ENCODE measurements around the gene ERC2.

Gene ERC2

GRCh38 chr3:55648591-55649318 lies 819.5 kb downstream of the ERC2 start:
- no peaks in the 10 kb centered on the region for H3K36me3 ChIP-seq (ENCODE audit: insufficient read depth, low read length)
- no peaks in the 10 kb centered on the region for H3K4me1 ChIP-seq (ENCODE audit: control insufficient read depth, insufficient read depth, low read length, unreplicated experiment)
- no peak overlapping the region for H3K4me3 ChIP-seq (ENCODE audit: low read depth, low read length)
- no peak overlapping the region for H3K27ac ChIP-seq (ENCODE audit: low read depth, low read length)
- H3K79me2 ChIP-seq (ENCODE audit: control insufficient read depth, insufficient read depth, low read length, unreplicated experiment) = no peaks in the 10 kb centered on the region
- no peak overlapping the region for H2AFZ ChIP-seq (ENCODE audit: low read length, unreplicated experiment)
- no peaks in the 10 kb centered on the region; the same call in 1 of the 2 replicates for H3K27me3 ChIP-seq (ENCODE audit: insufficient read depth, low read length)

- Histone ChIP-seq H3K27me3 (ENCODE audit: insufficient read depth, low read length) (no peaks in the 10 kb centered on the region; the same call in 1 of the 2 replicates), H3K36me3 (ENCODE audit: insufficient read depth, low read length) (no peaks in the 10 kb centered on the region), H3K4me3 (ENCODE audit: low read depth, low read length) (no peak overlapping the region), H3K79me2 (ENCODE audit: control insufficient read depth, insufficient read depth, low read length, unreplicated experiment) (no peaks in the 10 kb centered on the region), H3K27ac (ENCODE audit: low read depth, low read length) (no peak overlapping the region), H3K4me1 (ENCODE audit: control insufficient read depth, insufficient read depth, low read length, unreplicated experiment) (no peaks in the 10 kb centered on the region), H2AFZ (ENCODE audit: low read length, unreplicated experiment) (no peak overlapping the region)
Measured at GRCh38 chr3:55647670-55648069, 820.6 kb downstream of the ERC2 start.

- Histone ChIP-seq H3K4me3 (ENCODE audit: low read depth, low read length) (no peak overlapping the region), H2AFZ (ENCODE audit: low read length, unreplicated experiment) (no peak overlapping the region), H3K27ac (ENCODE audit: low read depth, low read length) (no peak overlapping the region), H3K36me3 (ENCODE audit: insufficient read depth, low read length) (no peaks in the 10 kb centered on the region), H3K27me3 (ENCODE audit: insufficient read depth, low read length) (no peaks in the 10 kb centered on the region; the same call in 1 of the 2 replicates), H3K79me2 (ENCODE audit: control insufficient read depth, insufficient read depth, low read length, unreplicated experiment) (no peaks in the 10 kb centered on the region), H3K4me1 (ENCODE audit: control insufficient read depth, insufficient read depth, low read length, unreplicated experiment) (no peaks in the 10 kb centered on the region)
Measured at GRCh38 chr3:55647063-55647462, 821.2 kb downstream of the ERC2 start.

GRCh38 chr3:55646121-55646520 lies 822.1 kb downstream of the ERC2 start:
- Histone ChIP-seq H3K79me2 (ENCODE audit: control insufficient read depth, insufficient read depth, low read length, unreplicated experiment) (no peaks in the 10 kb centered on the region), H3K4me1 (ENCODE audit: control insufficient read depth, insufficient read depth, low read length, unreplicated experiment) (no peaks in the 10 kb centered on the region), H3K27ac (ENCODE audit: low read depth, low read length) (no peak overlapping the region), H3K36me3 (ENCODE audit: insufficient read depth, low read length) (no peaks in the 10 kb centered on the region), H3K27me3 (ENCODE audit: insufficient read depth, low read length) (no peaks in the 10 kb centered on the region; the same call in 1 of the 2 replicates), H2AFZ (ENCODE audit: low read length, unreplicated experiment) (no peak overlapping the region), H3K4me3 (ENCODE audit: low read depth, low read length) (no peak overlapping the region)

GRCh38 chr3:55645422-55645821 lies 822.8 kb downstream of the ERC2 start:
- Histone ChIP-seq H3K79me2 (ENCODE audit: control insufficient read depth, insufficient read depth, low read length, unreplicated experiment) (no peaks in the 10 kb centered on the region), H2AFZ (ENCODE audit: low read length, unreplicated experiment) (no peak overlapping the region), H3K36me3 (ENCODE audit: insufficient read depth, low read length) (no peaks in the 10 kb centered on the region), H3K4me3 (ENCODE audit: low read depth, low read length) (no peak overlapping the region), H3K4me1 (ENCODE audit: control insufficient read depth, insufficient read depth, low read length, unreplicated experiment) (no peaks in the 10 kb centered on the region), H3K27me3 (ENCODE audit: insufficient read depth, low read length) (no peaks in the 10 kb centered on the region; the same call in 1 of the 2 replicates), H3K27ac (ENCODE audit: low read depth, low read length) (no peak overlapping the region)

- no peak overlapping the region for H3K27ac ChIP-seq (ENCODE audit: low read depth, low read length)
- no peak overlapping the region for H2AFZ ChIP-seq (ENCODE audit: low read length, unreplicated experiment)
- H3K27me3 ChIP-seq (ENCODE audit: insufficient read depth, low read length) = no peaks in the 10 kb centered on the region; the same call in 1 of the 2 replicates
- no peaks in the 10 kb centered on the region for H3K36me3 ChIP-seq (ENCODE audit: insufficient read depth, low read length)
- H3K4me3 ChIP-seq (ENCODE audit: low read depth, low read length) = no peak overlapping the region
- H3K4me1 ChIP-seq (ENCODE audit: control insufficient read depth, insufficient read depth, low read length, unreplicated experiment) = no peaks in the 10 kb centered on the region
- H3K79me2 ChIP-seq (ENCODE audit: control insufficient read depth, insufficient read depth, low read length, unreplicated experiment) = no peaks in the 10 kb centered on the region
Measured at GRCh38 chr3:55643283-55643682, 825.0 kb downstream of the ERC2 start.

- no peaks in the 10 kb centered on the region for H3K4me1 ChIP-seq (ENCODE audit: control insufficient read depth, insufficient read depth, low read length, unreplicated experiment)
- H3K4me3 ChIP-seq (ENCODE audit: low read depth, low read length) = no peak overlapping the region
- no peak overlapping the region for H2AFZ ChIP-seq (ENCODE audit: low read length, unreplicated experiment)
- no peaks in the 10 kb centered on the region for H3K79me2 ChIP-seq (ENCODE audit: control insufficient read depth, insufficient read depth, low read length, unreplicated experiment)
- no peaks in the 10 kb centered on the region for H3K36me3 ChIP-seq (ENCODE audit: insufficient read depth, low read length)
- no peak overlapping the region for H3K27ac ChIP-seq (ENCODE audit: low read depth, low read length)
- H3K27me3 ChIP-seq (ENCODE audit: insufficient read depth, low read length) = no peaks in the 10 kb centered on the region
Measured at GRCh38 chr3:55641964-55642363, 826.3 kb downstream of the ERC2 start.

- H3K79me2 ChIP-seq (ENCODE audit: control insufficient read depth, insufficient read depth, low read length, unreplicated experiment) = no peaks in the 10 kb centered on the region
- no peaks in the 10 kb centered on the region for H3K27me3 ChIP-seq (ENCODE audit: insufficient read depth, low read length)
- H3K36me3 ChIP-seq (ENCODE audit: insufficient read depth, low read length) = no peaks in the 10 kb centered on the region
- no peak overlapping the region for H3K27ac ChIP-seq (ENCODE audit: low read depth, low read length)
- no peaks in the 10 kb centered on the region for H3K4me1 ChIP-seq (ENCODE audit: control insufficient read depth, insufficient read depth, low read length, unreplicated experiment)
- no peak overlapping the region for H2AFZ ChIP-seq (ENCODE audit: low read length, unreplicated experiment)
- H3K4me3 ChIP-seq (ENCODE audit: low read depth, low read length) = no peak overlapping the region
Measured at GRCh38 chr3:55639896-55640765, 828.1 kb downstream of the ERC2 start.

GRCh38 chr3:55639143-55639542 lies 829.1 kb downstream of the ERC2 start:
- Histone ChIP-seq H3K27me3 (ENCODE audit: insufficient read depth, low read length) (no peaks in the 10 kb centered on the region), H3K36me3 (ENCODE audit: insufficient read depth, low read length) (no peaks in the 10 kb centered on the region)

GRCh38 chr3:55637906-55638638 lies 830.2 kb downstream of the ERC2 start:
- no peaks in the 10 kb centered on the region for H3K36me3 ChIP-seq (ENCODE audit: insufficient read depth, low read length)
- H3K4me1 ChIP-seq (ENCODE audit: control insufficient read depth, insufficient read depth, low read length, unreplicated experiment) = no peaks in the 10 kb centered on the region
- H3K27me3 ChIP-seq (ENCODE audit: insufficient read depth, low read length) = no peaks in the 10 kb centered on the region
- H3K27ac ChIP-seq (ENCODE audit: low read depth, low read length) = no peak overlapping the region
- H2AFZ ChIP-seq (ENCODE audit: low read length, unreplicated experiment) = no peak overlapping the region
- H3K4me3 ChIP-seq (ENCODE audit: low read depth, low read length) = no peak overlapping the region
- H3K79me2 ChIP-seq (ENCODE audit: control insufficient read depth, insufficient read depth, low read length, unreplicated experiment) = no peaks in the 10 kb centered on the region

More at GRCh38 chr3:55639143-55639542, 829.1 kb downstream of the ERC2 start:
- Histone ChIP-seq H3K4me1 (ENCODE audit: control insufficient read depth, insufficient read depth, low read length, unreplicated experiment) (no peaks in the 10 kb centered on the region), H2AFZ (ENCODE audit: low read length, unreplicated experiment) (no peak overlapping the region), H3K27ac (ENCODE audit: low read depth, low read length) (no peak overlapping the region), H3K79me2 (ENCODE audit: control insufficient read depth, insufficient read depth, low read length, unreplicated experiment) (no peaks in the 10 kb centered on the region), H3K4me3 (ENCODE audit: low read depth, low read length) (no peak overlapping the region)
